ENCODE data around the gene TMEM229B. TPM values are rescaled to one million over a fixed set of nuclear protein-coding genes. Genes with fewer than 3 reads are reported as not detected.

The TMEM229B gene
- total RNA-seq, 2 experiments from 2014 or later, result 9.9 to 10.0 TPM

GRCh38 chr14:67446371-67447032, 42.0 kb downstream of the TMEM229B start:
- Mint-ChIP-seq H3K4me1 (ENCODE audit: low read depth) (no peaks in the 10 kb centered on the region), H3K27ac (no peak overlapping the region), H3K9me3 (ENCODE audit: insufficient read depth) (no peaks in the 10 kb centered on the region), H3K4me3 (no peak overlapping the region), H3K27me3 (ENCODE audit: low read depth) (peaks cover 29% of the 10 kb centered on the region), H3K36me3 (ENCODE audit: low read depth) (no peaks in the 10 kb centered on the region)
- DNase-seq, result no peak
- ChIA-PET CTCF (interaction anchor here (0.9 to 2.2 kb wide), 3 partner anchors 11 to 125 kb away, joined by 3 to 6 read pairs (median 4); no protein-coding TSS in a partner anchor), POLR2A (no interaction called here)
- no peak for ATAC-seq

- H3K36me3 Mint-ChIP-seq (ENCODE audit: low read depth), result no peaks in the 10 kb centered on the region
- H3K9me3 Mint-ChIP-seq (ENCODE audit: insufficient read depth), result no peaks in the 10 kb centered on the region
- ChIA-PET CTCF (interaction anchor here (0.8 to 0.9 kb wide), 2 partner anchors 17 to 127 kb away, joined by 4 to 5 read pairs; no protein-coding TSS in a partner anchor), POLR2A (no interaction called here)
- peaks cover 29% of the 10 kb centered on the region for H3K27me3 Mint-ChIP-seq (ENCODE audit: low read depth)
- no peak overlapping the region for H3K27ac Mint-ChIP-seq
- DNase-seq, result no peak
- no peak for ATAC-seq
- no peaks in the 10 kb centered on the region for H3K4me1 Mint-ChIP-seq (ENCODE audit: low read depth)
- no peak overlapping the region for H3K4me3 Mint-ChIP-seq
These were observed 44.1 kb downstream of the TMEM229B start for GRCh38 chr14:67444395-67444794.

GRCh38 chr14:67442139-67442906, 46.2 kb downstream of the TMEM229B start:
- CTCF ChIA-PET, result interaction anchor here (1.3 kb wide), 1 partner anchor 129 kb away, joined by 3 read pairs; no protein-coding TSS in a partner anchor
- Mint-ChIP-seq H3K36me3 (ENCODE audit: low read depth) (no peaks in the 10 kb centered on the region), H3K9me3 (ENCODE audit: insufficient read depth) (no peaks in the 10 kb centered on the region), H3K4me3 (no peak overlapping the region), H3K27ac (no peak overlapping the region), H3K4me1 (ENCODE audit: low read depth) (no peaks in the 10 kb centered on the region), H3K27me3 (ENCODE audit: low read depth) (peaks cover 30% of the 10 kb centered on the region)
- POLR2A ChIA-PET, result interaction anchor here (0.6 kb wide), 1 partner anchor 43 kb away, joined by 3 read pairs; no protein-coding TSS in a partner anchor
- ATAC-seq (no peak), DNase-seq (no peak)

- POLR2A ChIA-PET, result no interaction called here
- DNase-seq, result no peak
- Mint-ChIP-seq H3K27ac (no peak overlapping the region), H3K36me3 (ENCODE audit: low read depth) (no peaks in the 10 kb centered on the region), H3K9me3 (ENCODE audit: insufficient read depth) (no peaks in the 10 kb centered on the region), H3K4me3 (no peak overlapping the region), H3K4me1 (ENCODE audit: low read depth) (no peaks in the 10 kb centered on the region), H3K27me3 (ENCODE audit: low read depth) (peaks cover 33% of the 10 kb centered on the region)
- no peak for ATAC-seq
- CTCF ChIA-PET, result interaction anchor here (0.9 to 3.5 kb wide), 2 partner anchors 14 to 130 kb away, joined by 3 to 23 read pairs; no protein-coding TSS in a partner anchor
These were observed 46.8 kb downstream of the TMEM229B start for GRCh38 chr14:67441672-67442071.

GRCh38 chr14:67441256-67441655, 47.3 kb downstream of the TMEM229B start:
- Mint-ChIP-seq H3K36me3 (ENCODE audit: low read depth) (no peaks in the 10 kb centered on the region), H3K4me3 (no peak overlapping the region), H3K9me3 (ENCODE audit: insufficient read depth) (no peaks in the 10 kb centered on the region), H3K27ac (no peak overlapping the region), H3K27me3 (ENCODE audit: low read depth) (peaks cover 29% of the 10 kb centered on the region), H3K4me1 (ENCODE audit: low read depth) (no peaks in the 10 kb centered on the region)
- ChIA-PET POLR2A (no interaction called here), CTCF (interaction anchor here (0.9 to 3.5 kb wide), 2 partner anchors 14 to 130 kb away, joined by 3 to 23 read pairs; no protein-coding TSS in a partner anchor)
- no peak for ATAC-seq
- DNase-seq, result no peak

- Mint-ChIP-seq H3K4me1 (ENCODE audit: low read depth) (no peaks in the 10 kb centered on the region), H3K27ac (no peak overlapping the region), H3K36me3 (ENCODE audit: low read depth) (no peaks in the 10 kb centered on the region), H3K4me3 (no peak overlapping the region), H3K9me3 (ENCODE audit: insufficient read depth) (no peaks in the 10 kb centered on the region), H3K27me3 (ENCODE audit: low read depth) (peaks cover 29% of the 10 kb centered on the region)
- no peak for ATAC-seq
- ChIA-PET POLR2A (no interaction called here), CTCF (interaction anchor here (0.9 to 3.5 kb wide), 3 partner anchors 13 to 131 kb away, joined by 3 to 23 read pairs (median 3); no protein-coding TSS in a partner anchor)
- no peak for DNase-seq
These were observed 48.0 kb downstream of the TMEM229B start for GRCh38 chr14:67440513-67440912.

GRCh38 chr14:67438969-67439368, 49.6 kb downstream of the TMEM229B start:
- no peak overlapping the region for H3K4me3 Mint-ChIP-seq
- peaks cover 29% of the 10 kb centered on the region for H3K27me3 Mint-ChIP-seq (ENCODE audit: low read depth)
- ChIA-PET POLR2A (no interaction called here), CTCF (interaction anchor here (1.2 to 3.5 kb wide), 3 partner anchors 12 to 132 kb away, joined by 3 to 23 read pairs (median 3); no protein-coding TSS in a partner anchor)
- DNase-seq (no peak), ATAC-seq (no peak)
- no peak overlapping the region for H3K27ac Mint-ChIP-seq
- H3K9me3 Mint-ChIP-seq (ENCODE audit: insufficient read depth), result no peaks in the 10 kb centered on the region
- no peaks in the 10 kb centered on the region for H3K4me1 Mint-ChIP-seq (ENCODE audit: low read depth)
- H3K36me3 Mint-ChIP-seq (ENCODE audit: low read depth), result no peaks in the 10 kb centered on the region

GRCh38 chr14:67436006-67436866, 52.3 kb downstream of the TMEM229B start:
- CTCF ChIA-PET, result interaction anchor here (2.1 to 2.2 kb wide), 2 partner anchors 9 to 268 kb away, joined by 6 to 9 read pairs; no protein-coding TSS in a partner anchor
- no peaks in the 10 kb centered on the region for H3K36me3 Mint-ChIP-seq (ENCODE audit: low read depth)
- no peak for DNase-seq
- POLR2A ChIA-PET, result no interaction called here
- H3K9me3 Mint-ChIP-seq (ENCODE audit: insufficient read depth), result no peaks in the 10 kb centered on the region
- no peak overlapping the region for H3K27ac Mint-ChIP-seq
- peaks cover 24% of the 10 kb centered on the region for H3K27me3 Mint-ChIP-seq (ENCODE audit: low read depth)
- H3K4me3 Mint-ChIP-seq, result no peak overlapping the region
- ATAC-seq, result no peak
- H3K4me1 Mint-ChIP-seq (ENCODE audit: low read depth), result no peaks in the 10 kb centered on the region

GRCh38 chr14:67435603-67436002, 52.9 kb downstream of the TMEM229B start:
- ATAC-seq (no peak), DNase-seq (no peak)
- CTCF ChIA-PET, result interaction anchor here (2.1 to 2.2 kb wide), 2 partner anchors 8 to 269 kb away, joined by 6 to 9 read pairs; no protein-coding TSS in a partner anchor
- Mint-ChIP-seq H3K27ac (no peak overlapping the region), H3K4me3 (no peak overlapping the region), H3K9me3 (ENCODE audit: insufficient read depth) (no peaks in the 10 kb centered on the region), H3K36me3 (ENCODE audit: low read depth) (no peaks in the 10 kb centered on the region), H3K4me1 (ENCODE audit: low read depth) (no peaks in the 10 kb centered on the region), H3K27me3 (ENCODE audit: low read depth) (peaks cover 27% of the 10 kb centered on the region)
- POLR2A ChIA-PET, result no interaction called here

GRCh38 chr14:67432050-67432564, 56.4 kb downstream of the TMEM229B start:
- H3K4me3 Mint-ChIP-seq, result no peak overlapping the region
- DNase-seq (no peak), ATAC-seq (no peak)
- ChIA-PET CTCF (interaction anchor here (1.2 to 9.7 kb wide), 2 partner anchors 12 to 139 kb away, joined by 3 to 177 read pairs; no protein-coding TSS in a partner anchor), POLR2A (no interaction called here)
- no peaks in the 10 kb centered on the region for H3K9me3 Mint-ChIP-seq (ENCODE audit: insufficient read depth)
- peaks cover 25% of the 10 kb centered on the region for H3K27me3 Mint-ChIP-seq (ENCODE audit: low read depth)
- no peak overlapping the region for H3K27ac Mint-ChIP-seq
- no peaks in the 10 kb centered on the region for H3K4me1 Mint-ChIP-seq (ENCODE audit: low read depth)
- H3K36me3 Mint-ChIP-seq (ENCODE audit: low read depth), result no peaks in the 10 kb centered on the region

Measured in activated CD8-positive, alpha-beta T cell treated with anti-CD3 and anti-CD28 coated beads, Interleukin-2, amount 10 ng/mL, durations not matched to agents 7 days and 5 days (primary cell).